ENCODE data around the gene SLC22A31.

DNA sequence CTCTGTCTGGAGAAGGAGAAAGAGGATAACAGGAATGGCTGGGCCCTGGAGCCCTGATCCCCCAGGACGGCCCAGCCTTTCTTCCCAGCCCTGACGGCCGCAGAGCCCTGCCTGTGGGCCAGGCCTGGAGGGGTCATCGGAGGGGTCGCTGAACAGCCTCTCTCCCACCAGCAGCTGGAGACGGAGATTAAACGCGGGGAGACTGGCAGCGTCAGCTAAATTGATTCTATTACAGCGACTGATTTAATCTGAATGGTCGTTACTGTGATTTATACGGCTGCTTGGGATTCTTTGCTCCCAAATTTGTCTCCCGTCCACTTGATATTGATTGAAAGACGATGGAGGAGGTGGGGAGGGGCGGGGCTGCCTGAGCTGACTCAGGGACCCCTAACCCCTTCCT, 35.9 kb downstream of the SLC22A31 start:
- TF ChIP-seq, protein P1, sequence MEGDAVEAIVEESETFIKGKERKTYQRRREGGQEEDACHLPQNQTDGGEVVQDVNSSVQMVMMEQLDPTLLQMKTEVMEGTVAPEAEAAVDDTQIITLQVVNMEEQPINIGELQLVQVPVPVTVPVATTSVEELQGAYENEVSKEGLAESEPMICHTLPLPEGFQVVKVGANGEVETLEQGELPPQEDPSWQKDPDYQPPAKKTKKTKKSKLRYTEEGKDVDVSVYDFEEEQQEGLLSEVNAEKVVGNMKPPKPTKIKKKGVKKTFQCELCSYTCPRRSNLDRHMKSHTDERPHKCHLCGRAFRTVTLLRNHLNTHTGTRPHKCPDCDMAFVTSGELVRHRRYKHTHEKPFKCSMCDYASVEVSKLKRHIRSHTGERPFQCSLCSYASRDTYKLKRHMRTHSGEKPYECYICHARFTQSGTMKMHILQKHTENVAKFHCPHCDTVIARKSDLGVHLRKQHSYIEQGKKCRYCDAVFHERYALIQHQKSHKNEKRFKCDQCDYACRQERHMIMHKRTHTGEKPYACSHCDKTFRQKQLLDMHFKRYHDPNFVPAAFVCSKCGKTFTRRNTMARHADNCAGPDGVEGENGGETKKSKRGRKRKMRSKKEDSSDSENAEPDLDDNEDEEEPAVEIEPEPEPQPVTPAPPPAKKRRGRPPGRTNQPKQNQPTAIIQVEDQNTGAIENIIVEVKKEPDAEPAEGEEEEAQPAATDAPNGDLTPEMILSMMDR (IDR thresholded peaks at IDR 0.05), result no peak
- TF ChIP-seq POLR2AphosphoS5 (IDR thresholded peaks at IDR 0.05; ENCODE audit: low read depth, low read length) (no peak), REST (IDR thresholded peaks at IDR 0.05; ENCODE audit: insufficient read depth in 1 of 2, low read depth in 2 of 2, low read length in 1 of 2) (no peak), TCF7L2 (IDR thresholded peaks at IDR 0.05; ENCODE audit: low read depth, low read length) (no peak), SIN3A (IDR thresholded peaks at IDR 0.05; ENCODE audit: borderline replicate concordance, insufficient read depth, low read depth, low read length) (no peak)
